ENCODE measurements around the gene TENT5A.
A peak's percentile ranks its signal among the peaks of the same experiment; 100 is the strongest.

Gene TENT5A

DNA sequence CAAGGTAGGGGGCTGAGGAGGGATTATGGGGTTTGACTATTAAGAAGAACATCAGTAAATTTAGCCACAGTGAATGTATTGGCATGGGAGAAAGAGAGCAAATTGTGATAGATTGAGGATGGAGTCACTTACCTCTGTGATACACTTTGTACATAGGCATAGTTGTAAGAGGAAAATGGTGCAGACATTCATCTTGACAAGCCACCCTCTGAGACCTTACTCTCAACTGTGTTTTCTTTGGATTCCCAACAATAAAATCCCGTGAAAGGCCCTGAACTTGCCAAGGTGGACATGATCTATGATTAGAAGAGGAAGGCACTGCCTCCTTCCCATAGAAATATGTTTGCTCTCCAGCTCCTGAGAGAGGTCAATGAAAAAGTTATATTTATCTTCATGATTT lies 18.6 kb upstream of the TENT5A start:
- no peak for DNase-seq (ENCODE audit: low read depth in 2 of 2)

DNA sequence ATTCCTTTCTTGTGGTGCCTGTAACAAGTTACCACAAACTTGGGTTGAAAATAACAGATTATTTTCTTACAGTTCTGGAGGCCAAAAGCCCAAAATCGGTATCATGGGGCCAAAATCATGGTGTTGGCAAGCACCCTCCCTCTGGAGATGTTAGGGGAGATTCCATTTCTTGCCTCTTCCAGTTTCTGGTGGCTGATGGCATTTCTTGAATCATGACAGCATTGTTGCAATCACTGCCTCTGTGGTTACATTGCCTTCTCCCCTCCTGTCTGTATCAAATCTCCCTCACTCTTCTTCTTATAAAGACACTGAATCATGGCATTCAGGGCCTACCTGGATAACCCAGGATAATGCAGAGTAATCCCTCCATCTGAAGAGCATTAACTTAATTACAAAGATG lies 17.9 kb upstream of the TENT5A start:
- no peak for DNase-seq (ENCODE audit: low read depth in 2 of 2)

DNA sequence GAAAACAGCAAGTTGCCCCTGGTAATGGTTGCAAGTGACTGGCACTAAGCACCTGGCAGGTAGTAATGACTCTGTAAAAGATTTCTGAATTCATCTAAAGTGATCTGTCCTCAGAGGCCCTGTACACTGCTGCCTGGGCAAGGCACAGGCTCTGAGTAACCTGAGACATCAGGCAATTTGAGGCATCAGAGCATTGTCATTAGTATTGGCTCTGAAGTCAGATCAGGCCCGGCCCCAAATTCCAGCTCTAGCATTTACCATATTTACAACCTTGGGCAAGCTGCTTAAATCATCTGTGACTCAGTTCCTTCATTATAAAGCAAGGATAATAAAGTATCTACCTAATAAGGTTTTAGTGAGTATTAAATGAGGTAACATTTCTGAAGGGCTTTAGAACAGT lies 17.3 kb upstream of the TENT5A start:
- DNase-seq (ENCODE audit: low read depth in 2 of 2) = no peak

DNA sequence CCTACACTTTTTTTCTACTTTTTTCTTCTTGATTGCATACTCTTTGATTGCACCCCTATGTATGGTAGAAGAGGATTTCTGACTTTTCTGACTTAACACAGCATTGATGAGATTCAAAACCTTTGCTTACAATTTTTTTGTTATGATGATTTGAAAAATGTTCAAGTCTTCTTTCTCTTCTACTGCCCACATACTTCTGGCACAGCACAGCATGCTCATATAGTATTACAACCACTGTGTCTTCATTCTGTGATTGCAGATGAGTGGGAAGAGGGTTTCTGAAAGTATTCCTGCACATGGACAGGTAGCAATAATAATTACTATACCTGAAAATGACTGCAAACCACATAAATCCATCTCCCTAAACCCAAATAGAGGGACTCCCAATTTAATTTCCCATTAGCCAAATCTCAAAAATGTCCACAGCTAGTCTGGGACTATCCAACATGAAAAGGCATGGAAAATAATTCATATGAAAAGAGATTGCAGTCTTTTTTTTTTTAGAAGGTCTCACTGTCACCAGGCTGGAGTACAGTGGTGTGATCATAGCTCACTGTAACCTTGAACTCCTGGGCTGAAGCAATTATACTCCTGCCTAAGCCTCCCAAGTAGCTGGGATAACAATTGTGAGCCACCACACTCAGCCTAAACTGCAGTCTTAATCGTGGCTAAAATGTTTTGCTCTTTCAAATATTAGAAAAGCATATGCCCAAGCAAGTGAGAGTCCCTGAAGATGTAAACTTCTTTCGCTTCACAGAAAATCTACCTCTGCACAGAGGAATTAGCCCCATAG lies 15.9 kb upstream of the TENT5A start:
- DNase-seq (ENCODE audit: low read depth in 2 of 2) = no peak

DNA sequence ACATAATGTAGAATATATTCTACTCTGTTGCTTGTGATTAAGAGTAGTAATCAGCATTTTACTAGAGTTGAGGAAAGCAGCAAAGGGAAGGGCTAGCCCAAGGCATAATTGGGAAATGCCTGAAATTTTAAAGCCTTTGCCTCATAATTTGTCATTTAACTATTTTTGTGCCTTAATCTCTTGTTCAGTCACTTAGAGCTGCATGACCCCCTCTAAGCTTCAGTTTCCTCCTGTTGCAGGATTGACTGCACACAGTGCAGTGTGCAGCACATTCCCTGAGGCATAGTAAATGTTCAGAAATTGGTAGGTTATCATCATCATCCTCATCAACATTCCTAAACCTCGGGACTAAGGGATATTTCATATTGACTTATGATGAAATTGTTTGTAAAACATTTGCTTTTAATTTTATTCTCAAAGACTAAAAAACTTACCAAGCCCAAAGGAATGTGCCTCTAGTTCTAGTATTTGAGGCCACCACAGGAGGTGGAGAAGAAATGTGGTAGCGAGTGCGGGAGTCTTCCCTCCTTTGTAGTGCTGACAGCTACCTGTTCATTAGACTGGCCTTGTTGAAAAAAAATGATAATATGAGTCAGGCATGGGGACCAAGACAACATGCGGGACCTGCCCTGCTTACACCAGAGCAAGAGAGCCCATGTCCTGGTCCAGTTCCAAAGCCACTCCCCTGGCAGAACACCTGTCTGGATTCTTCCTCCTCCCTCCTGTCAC lies 14.8 kb upstream of the TENT5A start:
- DNase-seq (ENCODE audit: low read depth in 2 of 2) = no peak

DNA sequence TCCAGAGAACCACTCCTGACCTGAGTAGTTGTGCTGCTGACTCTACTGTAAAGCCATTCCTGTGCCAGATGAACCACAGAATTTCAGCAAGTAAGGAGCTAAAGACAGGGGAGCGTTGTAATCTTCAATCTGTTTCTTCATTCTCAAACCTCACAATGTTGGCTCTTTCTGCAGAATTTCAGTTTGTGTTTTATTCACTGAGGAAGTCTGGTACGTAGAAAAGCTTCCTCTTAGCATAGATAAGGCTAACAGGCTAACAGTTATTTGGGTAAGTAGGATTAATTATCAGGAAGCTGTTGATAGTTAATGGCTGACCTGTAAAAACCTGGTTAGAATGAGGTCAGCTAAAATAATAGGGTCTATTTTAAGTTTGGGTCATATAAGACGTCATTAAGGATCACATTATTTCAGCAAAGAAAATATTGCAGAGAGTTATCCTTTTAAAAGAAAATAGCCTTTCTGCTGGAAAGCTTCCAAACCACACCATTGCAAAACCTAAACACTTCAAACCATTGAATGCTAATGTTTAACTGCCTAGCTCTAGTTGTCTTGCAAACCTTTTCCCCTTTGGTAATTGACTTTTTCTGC lies 14.1 kb upstream of the TENT5A start:
- no peak for DNase-seq (ENCODE audit: low read depth in 2 of 2)

DNA sequence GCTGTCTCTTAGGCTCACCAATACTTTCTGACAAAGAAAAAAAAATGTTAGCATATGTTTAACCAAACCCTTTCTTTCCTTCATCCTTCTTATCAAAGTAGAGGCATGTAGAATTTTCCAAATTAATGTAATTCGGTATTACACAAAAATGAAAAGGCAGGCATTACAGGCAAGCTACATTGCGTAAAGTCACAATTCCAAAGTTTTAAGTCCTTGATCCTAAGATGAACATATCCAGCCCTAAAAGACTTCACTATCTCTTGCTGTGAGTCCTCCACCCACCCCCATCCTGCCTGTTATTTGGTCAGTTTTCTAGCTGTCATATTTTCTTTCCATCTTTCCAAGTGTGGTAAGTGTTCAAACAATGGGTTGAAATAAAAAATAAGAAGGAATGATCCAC lies 12.1 kb upstream of the TENT5A start:
- DNase-seq (ENCODE audit: low read depth in 2 of 2) = no peak

DNA sequence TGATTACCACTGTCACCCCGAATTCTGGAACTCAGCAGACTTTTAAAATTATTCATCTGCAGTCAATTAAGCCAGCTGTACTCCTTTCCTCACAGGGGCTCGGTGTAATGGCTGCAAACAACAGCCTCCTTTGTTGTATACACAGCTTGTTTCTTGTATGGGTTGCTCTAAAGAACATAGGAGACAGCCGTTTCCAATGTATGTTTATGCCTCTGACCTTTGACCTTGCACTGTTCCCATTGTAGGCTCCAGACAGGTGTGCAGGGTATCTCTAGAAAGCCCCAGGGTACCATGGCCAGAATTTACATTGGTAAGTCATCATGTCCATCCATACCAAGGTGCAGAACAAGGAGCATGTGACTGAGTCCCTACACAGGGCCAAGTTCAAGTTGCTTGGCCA lies 11.5 kb upstream of the TENT5A start:
- DNase-seq (ENCODE audit: low read depth in 2 of 2) = no peak

DNA sequence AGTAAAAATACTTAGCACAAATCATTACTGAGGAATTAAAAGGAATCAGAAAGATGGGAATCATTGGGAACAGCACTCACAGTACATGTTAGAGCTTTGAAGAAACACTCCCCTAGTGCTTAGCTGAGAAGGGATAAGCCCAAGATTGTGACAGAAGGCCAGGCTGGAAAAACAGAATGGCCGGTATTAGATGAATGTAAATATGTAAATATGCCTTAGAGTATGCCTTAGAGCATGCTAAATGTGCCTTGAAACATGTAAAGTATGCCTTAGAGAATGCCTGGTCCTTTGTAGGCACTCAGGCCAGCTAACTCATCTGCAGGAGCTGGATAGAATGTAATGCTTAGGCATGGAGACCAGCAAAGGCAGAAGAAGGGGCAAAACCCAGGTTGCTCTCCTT lies 10.6 kb upstream of the TENT5A start:
- no peak for DNase-seq (ENCODE audit: low read depth in 2 of 2)

DNA sequence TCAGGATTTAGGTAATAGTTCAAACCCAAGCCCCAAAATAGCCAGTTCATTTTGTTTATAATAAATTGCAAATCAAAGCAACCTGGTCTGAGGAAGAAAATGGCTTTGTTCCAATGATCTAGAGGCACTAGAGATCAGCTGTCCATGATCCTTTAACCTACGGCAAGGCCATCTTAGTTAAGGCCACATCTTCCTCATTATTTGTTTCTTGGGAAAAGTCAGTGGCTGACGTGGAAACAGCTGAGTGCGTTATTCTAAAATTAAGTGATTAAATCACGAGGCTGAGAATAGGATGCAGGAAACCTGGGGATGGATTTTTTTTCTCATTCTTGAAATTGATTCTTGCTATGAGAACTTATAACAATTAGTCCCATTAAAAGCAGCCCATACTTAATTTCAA lies 10.1 kb upstream of the TENT5A start:
- DNase-seq (ENCODE audit: low read depth in 2 of 2) = no peak

DNA sequence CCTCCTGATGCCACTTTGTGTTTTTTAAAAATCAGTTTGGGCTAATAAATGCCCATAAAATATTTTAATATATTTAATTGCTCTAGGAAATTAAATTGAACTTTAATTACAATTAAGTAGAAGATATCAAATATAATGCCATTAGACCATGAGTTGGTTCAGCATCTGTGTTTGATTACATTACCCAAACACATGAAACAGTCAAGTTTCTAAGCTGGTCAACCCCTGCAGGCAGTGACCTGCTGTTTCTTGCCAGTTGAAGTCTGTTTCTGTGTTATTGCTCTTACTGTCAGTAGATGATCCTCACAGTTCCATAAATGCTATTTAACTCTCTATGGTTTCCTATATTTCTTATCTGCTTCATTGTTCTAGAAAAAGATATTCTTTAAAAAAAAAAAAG lies 9.7 kb upstream of the TENT5A start:
- DNase-seq (ENCODE audit: low read depth in 2 of 2) = no peak

DNA sequence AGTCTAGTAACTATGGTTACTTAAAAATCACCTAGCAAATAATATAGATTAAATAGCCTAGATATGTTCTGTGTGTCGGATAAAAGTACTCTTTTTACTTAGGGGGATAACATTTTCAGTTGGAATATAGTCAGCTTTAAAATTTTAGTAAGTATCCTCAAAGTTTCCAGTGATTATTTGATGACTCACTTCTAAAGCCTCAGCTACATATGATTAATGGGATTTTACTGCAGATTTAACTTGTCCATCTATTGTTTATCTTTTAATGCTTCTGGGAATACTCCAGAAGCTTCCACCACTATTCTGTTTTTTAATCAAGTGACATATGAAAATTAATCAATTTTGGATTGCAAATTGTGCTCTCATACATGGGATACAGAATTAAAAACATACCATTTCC lies 8.7 kb upstream of the TENT5A start:
- DNase-seq (ENCODE audit: low read depth in 2 of 2) = no peak

DNA sequence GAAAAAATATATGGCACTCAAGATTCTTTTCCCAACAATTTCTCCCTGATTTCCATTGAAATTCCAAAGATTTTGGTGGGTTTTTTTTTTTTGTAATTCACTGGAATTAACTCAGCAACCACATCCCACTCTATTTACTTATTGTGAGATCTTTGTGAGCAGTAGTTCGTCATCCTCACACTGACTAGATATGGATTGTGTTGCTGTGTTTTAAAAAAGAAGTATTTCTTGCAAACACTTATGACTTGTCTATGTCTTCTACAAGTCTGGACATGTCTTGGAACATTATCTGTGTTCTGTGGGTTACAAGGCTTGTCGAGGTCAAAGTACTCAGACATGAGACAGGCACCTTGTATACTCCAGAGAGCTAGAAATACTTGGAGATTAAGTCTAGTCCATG lies 7.3 kb upstream of the TENT5A start:
- DNase-seq (ENCODE audit: low read depth in 2 of 2) = no peak

DNA sequence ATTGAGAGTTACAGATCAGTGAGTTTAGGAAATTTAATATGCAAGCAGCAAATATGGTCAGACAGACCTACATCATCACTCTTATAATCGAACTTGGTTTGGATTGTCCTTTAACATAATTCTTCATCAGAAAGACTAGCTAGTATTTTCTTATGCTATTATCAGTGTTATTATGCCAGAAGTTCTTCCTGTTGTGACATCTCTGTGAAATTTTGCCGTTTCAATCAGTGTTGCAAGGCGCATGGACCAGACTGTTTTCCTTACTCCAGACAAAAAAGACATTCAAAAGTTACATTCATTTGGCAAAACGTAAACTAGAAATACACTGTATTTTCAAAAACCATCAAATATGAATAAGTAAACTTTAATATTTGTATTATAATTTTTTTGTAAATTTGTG lies 5.7 kb upstream of the TENT5A start:
- no peak for DNase-seq (ENCODE audit: low read depth in 2 of 2)

DNA sequence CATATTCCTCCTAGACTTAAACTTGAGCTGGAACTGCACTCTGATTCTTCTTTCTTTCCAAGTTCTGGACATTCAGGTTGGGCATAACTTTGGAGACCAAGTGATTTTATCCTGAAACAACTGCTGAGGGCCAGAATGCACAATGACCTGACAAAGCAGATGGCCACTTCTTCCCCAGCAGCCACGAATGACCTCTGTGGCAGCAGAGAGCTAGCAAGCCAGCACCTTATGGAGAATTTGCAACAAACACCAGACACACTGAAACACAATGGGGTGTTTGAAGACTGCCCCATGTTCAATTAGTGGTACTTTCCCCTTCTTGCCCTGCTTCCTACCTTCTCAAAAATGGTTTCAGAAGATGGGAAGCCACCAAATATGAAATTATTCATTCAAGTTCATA lies 4.2 kb upstream of the TENT5A start:
- DNase-seq (ENCODE audit: low read depth in 2 of 2) = no peak

DNA sequence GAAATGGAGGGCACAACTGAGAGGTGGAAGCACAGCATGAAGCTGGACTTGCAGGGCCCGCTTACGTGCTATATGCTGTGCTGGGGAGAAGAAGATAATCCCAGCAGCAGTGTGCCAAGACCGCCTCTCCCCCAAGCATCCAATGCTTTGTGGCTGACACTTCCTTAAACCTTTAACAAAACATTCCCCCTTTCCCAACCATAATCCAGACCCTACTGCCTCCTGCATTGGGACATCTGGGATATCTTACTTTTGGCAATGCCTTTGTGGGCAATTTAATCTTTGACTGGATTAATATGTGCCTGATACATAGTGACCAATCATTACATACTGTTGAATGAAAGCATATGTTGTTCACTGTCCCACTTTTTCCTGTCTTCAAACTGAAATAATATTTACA lies 3.1 kb upstream of the TENT5A start:
- DNase-seq (ENCODE audit: low read depth in 2 of 2) = no peak

DNA sequence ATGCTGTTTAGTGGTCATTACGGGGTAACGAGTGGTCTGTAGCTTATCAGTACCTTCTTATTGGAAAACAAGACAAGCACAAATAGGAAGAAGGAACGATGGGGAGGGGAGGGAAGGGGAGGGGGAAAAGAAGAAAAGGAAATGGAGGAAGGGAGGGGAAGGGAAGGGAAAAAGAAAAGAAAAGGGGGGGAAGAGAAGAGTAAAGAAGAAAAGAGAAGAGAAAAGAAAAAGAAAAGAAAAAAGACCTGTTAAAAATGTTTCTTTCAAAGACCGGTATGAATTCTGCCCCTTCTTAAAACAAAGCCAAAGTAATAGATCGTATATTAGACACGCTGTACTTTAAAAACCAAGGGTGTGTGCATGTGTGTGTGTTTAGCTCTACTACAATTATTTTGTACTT lies 2.4 kb upstream of the TENT5A start:
- no peak for DNase-seq (ENCODE audit: low read depth in 2 of 2)

DNA sequence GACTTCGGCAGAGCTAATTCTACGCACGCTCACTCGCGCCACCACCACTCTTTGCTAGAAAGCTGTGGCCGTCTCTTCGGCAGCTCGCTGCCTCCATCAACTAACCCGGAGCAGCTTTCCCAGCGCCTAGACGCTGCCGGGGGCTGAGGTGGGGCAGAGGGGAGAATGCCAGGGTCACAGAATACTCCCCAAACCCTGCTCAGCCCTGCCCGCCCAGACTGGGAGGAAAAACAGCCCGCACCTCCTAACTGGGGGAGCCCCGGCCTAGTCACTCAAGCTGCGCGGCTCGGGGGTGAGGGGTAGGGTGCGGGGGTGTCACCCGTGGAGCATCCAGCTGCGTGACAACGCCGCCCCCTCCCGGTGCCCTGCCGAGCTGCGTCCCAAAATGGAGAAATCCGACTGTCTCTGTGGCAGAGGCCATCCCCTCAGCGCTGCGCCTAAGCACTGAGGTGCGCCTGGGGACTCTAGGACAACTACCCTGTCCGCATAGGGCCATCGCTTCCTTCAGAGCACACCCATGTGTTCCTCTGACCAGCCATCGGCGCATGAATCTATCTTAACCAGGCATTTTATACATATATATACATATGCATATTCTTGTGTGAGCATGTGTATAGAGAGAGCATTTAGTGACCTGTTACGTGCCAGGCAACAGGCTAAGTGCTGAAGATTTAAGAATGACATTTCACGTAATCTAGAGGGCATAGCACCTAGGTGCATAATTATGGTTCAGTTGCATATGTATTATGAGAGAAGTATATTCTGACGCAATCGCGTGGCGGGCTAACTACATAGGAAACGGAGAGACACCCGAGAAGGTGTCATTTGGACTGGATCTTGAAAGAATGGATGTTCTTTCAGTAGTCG lies 1.5 kb upstream of the TENT5A start:
- DNase-seq (ENCODE audit: low read depth in 2 of 2) = peak; percentile 59 to 73

DNA sequence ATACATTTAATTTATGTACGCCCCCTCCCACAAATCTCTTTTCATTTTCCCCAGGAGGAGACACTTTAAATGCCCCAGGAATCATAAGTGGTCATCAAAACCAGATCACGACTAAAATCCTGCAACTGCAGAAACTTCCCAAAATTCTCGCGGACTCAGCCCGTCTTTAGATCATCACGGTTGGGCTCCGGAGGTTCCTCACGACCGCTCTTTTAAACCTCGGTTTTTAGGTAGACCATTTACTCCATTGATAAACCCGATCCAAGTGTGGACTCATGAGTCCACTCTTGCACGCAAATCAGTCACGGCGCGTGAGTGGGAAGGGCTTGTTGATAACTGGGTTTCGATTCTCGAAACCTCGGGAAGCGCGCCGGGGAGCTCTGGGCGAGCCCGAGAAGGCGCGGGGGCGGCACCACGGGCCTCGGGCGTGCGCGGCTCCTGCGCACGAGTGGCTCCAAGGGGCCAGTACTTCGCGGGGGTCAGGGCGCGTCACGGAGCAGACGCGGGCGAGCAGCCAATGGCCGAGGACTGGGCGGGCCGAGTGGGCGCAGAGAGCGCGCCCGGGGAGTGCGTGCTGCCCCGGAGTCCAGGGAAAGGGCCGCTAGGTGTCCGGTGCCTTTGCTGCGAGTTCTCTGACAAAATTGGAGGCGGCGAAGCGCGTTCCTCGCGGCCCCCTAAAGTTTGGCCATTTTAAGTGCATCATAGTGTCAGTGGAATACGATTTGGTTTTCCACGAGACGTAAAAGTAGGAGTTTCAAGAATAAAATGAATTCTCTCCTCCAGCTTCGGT lies 635 bp upstream of the TENT5A start:
- peak; percentile 40 to 55 for DNase-seq (ENCODE audit: low read depth in 2 of 2)

DNA sequence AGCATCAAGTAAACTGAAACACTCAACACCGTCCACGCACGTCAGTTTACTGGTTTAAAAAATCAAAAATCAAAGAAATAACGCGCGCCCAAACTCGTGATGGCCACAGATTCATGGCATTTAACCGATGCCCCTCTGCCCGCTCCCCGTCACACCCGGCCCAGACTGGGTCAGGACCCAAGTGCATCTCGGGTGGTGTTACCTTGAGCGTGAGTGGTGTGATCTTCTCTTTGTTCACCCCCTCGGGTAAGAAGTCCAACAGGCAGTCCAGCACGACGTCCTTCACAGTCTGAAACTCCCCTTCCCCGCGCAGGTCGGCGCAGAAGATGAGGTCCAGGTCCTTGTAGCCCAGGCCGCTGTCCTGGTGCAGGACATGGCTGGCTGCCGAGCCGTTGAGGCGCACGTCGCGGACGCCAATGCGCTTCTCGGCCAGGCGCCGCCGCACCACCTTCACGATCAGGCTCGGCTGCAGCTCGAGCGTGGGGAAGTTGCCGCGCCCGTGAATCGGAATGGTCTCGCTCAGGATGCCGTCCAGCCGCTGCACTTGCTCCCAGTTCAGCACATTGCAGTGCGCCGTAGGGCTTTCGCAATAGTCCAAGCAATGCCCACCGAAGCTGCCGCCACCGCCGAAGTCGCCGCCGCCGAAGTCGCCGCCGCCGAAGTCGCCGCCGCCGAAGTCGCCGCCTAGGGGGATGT lies 945 bp downstream of the TENT5A start:
- DNase-seq (ENCODE audit: low read depth in 2 of 2) = peak; percentile 2 to 4

All from stimulated activated CD8-positive, alpha-beta memory T cell treated with anti-CD3 and anti-CD28 coated beads, Interleukin-15, amount 100 ng/mL, for 48 hours (primary cell).